Caco-2 (cell line): Measurements from ENCODE around the gene MEF2C. TPM values are rescaled to one million over a fixed set of nuclear protein-coding genes. Genes with fewer than 3 reads are reported as not detected.

ENCODE experiments used
- BruUV-seq: library from RNA; stranded (reverse); fragments of 400-500 nt; replicated peaks from 2 replicates; lab custom pipeline; 2021; lab: Mats Ljungman, UMichigan
- CTCF ChIA-PET: fragments of 300-600 bp; sonication (Branson Sonifier 250); formaldehyde crosslinking; loops from one replicate; lab custom pipeline; 2022; ENCODE audit warnings: antibody characterized with exemption; lab: Charles Lee
- POLR2A ChIA-PET: fragments of 300-600 bp; sonication (Branson Sonifier 250); formaldehyde crosslinking; loops from one replicate; lab custom pipeline; 2022; ENCODE audit warnings: antibody characterized with exemption; lab: Charles Lee
- DNase-seq, 2 experiments: peaks; one replicate each; pipeline versions ENCODE4 v3.0.0 to v3.0.0-alpha.2; 2020 to 2022
- H3K27me3 ChIP-seq: replicated peaks from 2 replicates; pipeline ENCODE4 v1.6.0; 2011; ENCODE audit warnings: low read length; ENCODE audit not compliant: control insufficient read depth, insufficient read depth
- H3K36me3 ChIP-seq: 2 replicates; pipeline ENCODE4 v1.5.1; 2011; ENCODE audit warnings: low read length; ENCODE audit not compliant: control insufficient read depth, insufficient read depth
- H3K4me1 ChIP-seq: fragments of 250-450 bp; sonication (Bioruptor Pico); 2 replicates; pipeline ENCODE4 v1.5.1; 2020; ENCODE audit warnings: mild to moderate bottlenecking
- H3K4me3 ChIP-seq: 2 replicates; pipeline ENCODE4 v1.5.1; 2011; ENCODE audit warnings: low read depth, mild to moderate bottlenecking, control low read depth, low read length
- H3K9me3 ChIP-seq: fragments of 250-450 bp; sonication (Bioruptor Pico); 2 replicates; pipeline ENCODE4 v1.5.1; 2020; ENCODE audit warnings: mild to moderate bottlenecking, moderate library complexity
- H3K27ac Mint-ChIP-seq: one replicate; pipeline ENCODE4 v1.8.0; 2022; ENCODE audit warnings: mixed read lengths; ENCODE audit not compliant: unreplicated experiment
- H3K27me3 Mint-ChIP-seq: one replicate; pipeline ENCODE4 v1.8.0; 2022; ENCODE audit warnings: mixed read lengths; ENCODE audit not compliant: insufficient read depth, unreplicated experiment
- H3K36me3 Mint-ChIP-seq: one replicate; pipeline ENCODE4 v1.8.0; 2022; ENCODE audit warnings: mild to moderate bottlenecking, mixed read lengths; ENCODE audit not compliant: insufficient read depth, unreplicated experiment
- H3K4me1 Mint-ChIP-seq: one replicate; pipeline ENCODE4 v1.8.0; 2022; ENCODE audit warnings: low read depth, mixed read lengths; ENCODE audit not compliant: unreplicated experiment
- H3K4me3 Mint-ChIP-seq: one replicate; pipeline ENCODE4 v1.8.0; 2022; ENCODE audit warnings: mild to moderate bottlenecking, moderate library complexity, mixed read lengths; ENCODE audit not compliant: unreplicated experiment
- H3K9me3 Mint-ChIP-seq: one replicate; pipeline ENCODE4 v1.8.0; 2022; ENCODE audit warnings: mixed read lengths; ENCODE audit not compliant: unreplicated experiment
- CTCF ChIP-seq, 2 experiments: fragments of 200-600 bp in 1 of 2; IDR thresholded peaks; 1 replicate in 1 of 2; 2 replicates in 1 of 2; pipeline versions ENCODE4 v1.5.1 to v1.8.0; 2011 to 2022; ENCODE audit warnings: antibody characterized with exemption in 1 of 2, control low read depth in 1 of 2, inconsistent platforms in 1 of 2, low read depth in 1 of 2, low read length in 1 of 2, mild to moderate bottlenecking in 1 of 2, moderate library complexity in 1 of 2; ENCODE audit not compliant: insufficient read depth in 1 of 2, severe bottlenecking in 1 of 2, unreplicated experiment in 1 of 2
- intact Hi-C: fragments of 100-400 bp; cut with micrococcal nuclease; formaldehyde crosslinking; loops from one replicate; pipeline ENCODE4 v1.10.0; 2022; ENCODE audit not compliant: unreplicated experiment
- total RNA-seq: library from RNA; stranded (reverse); gene quantifications from 2 replicates; pipeline ENCODE4 v1.2.3, GENCODE V29; 2022

The MEF2C gene
- total RNA-seq, 1 experiment from 2014 or later: 1.5 TPM

GRCh38 chr5:88867638-88868037, 15.3 kb downstream of the MEF2C start:
- no peak overlapping the region for H3K4me3 Mint-ChIP-seq
- H3K36me3 Mint-ChIP-seq: no peaks in the 10 kb centered on the region
- no peaks in the 10 kb centered on the region for H3K4me1 Mint-ChIP-seq
- no peaks in the 10 kb centered on the region for H3K9me3 ChIP-seq
- H3K9me3 Mint-ChIP-seq: no peaks in the 10 kb centered on the region
- BruUV-seq: no TSS peak
- DNase-seq: no peak
- peaks cover 6% of the 10 kb centered on the region; the same call in 1 of the 2 replicates for H3K4me1 ChIP-seq
- intact Hi-C loops: no loop called here
- no peak overlapping the region for H3K27ac Mint-ChIP-seq
- POLR2A ChIA-PET: no interaction called here
- no peaks in the 10 kb centered on the region for H3K27me3 ChIP-seq
- H3K27me3 Mint-ChIP-seq: no peaks in the 10 kb centered on the region
- no peaks in the 10 kb centered on the region for H3K36me3 ChIP-seq
- TF ChIP-seq CTCF (IDR thresholded peaks at IDR 0.05; ENCODE audit: insufficient read depth in 1 of 2, low read depth in 1 of 2, low read length in 1 of 2, severe bottlenecking in 1 of 2, unreplicated experiment in 1 of 2): no peak
- H3K4me3 ChIP-seq: no peak overlapping the region
- CTCF ChIA-PET: no interaction called here

GRCh38 chr5:88863523-88863922, 19.5 kb downstream of the MEF2C start:
- H3K4me1 ChIP-seq: peaks cover 7% of the 10 kb centered on the region
- Mint-ChIP-seq H3K4me1 (no peaks in the 10 kb centered on the region), H3K4me3 (no peak overlapping the region), H3K27me3 (no peaks in the 10 kb centered on the region), H3K9me3 (no peaks in the 10 kb centered on the region), H3K27ac (no peak overlapping the region), H3K36me3 (no peaks in the 10 kb centered on the region)
- DNase-seq: no peak
- BruUV-seq: no TSS peak
- intact Hi-C loops: no loop called here
- ChIA-PET CTCF (no interaction called here), POLR2A (no interaction called here)
- TF ChIP-seq CTCF (IDR thresholded peaks at IDR 0.05; ENCODE audit: insufficient read depth in 1 of 2, low read depth in 1 of 2, low read length in 1 of 2, severe bottlenecking in 1 of 2, unreplicated experiment in 1 of 2): no peak
- no peaks in the 10 kb centered on the region for H3K27me3 ChIP-seq
- H3K9me3 ChIP-seq: no peaks in the 10 kb centered on the region
- H3K4me3 ChIP-seq: no peak overlapping the region
- no peaks in the 10 kb centered on the region for H3K36me3 ChIP-seq

GRCh38 chr5:88862547-88863175, 20.3 kb downstream of the MEF2C start:
- no TSS peak for BruUV-seq
- Histone ChIP-seq H3K36me3 (no peaks in the 10 kb centered on the region), H3K4me3 (no peak overlapping the region), H3K27me3 (no peaks in the 10 kb centered on the region), H3K9me3 (no peaks in the 10 kb centered on the region), H3K4me1 (peaks cover 9% of the 10 kb centered on the region; the same call in 1 of the 2 replicates)
- H3K9me3 Mint-ChIP-seq: peaks cover 2% of the 10 kb centered on the region
- H3K4me1 Mint-ChIP-seq: no peaks in the 10 kb centered on the region
- ChIA-PET CTCF (no interaction called here), POLR2A (no interaction called here)
- H3K36me3 Mint-ChIP-seq: no peaks in the 10 kb centered on the region
- H3K4me3 Mint-ChIP-seq: no peak overlapping the region
- no peak overlapping the region for H3K27ac Mint-ChIP-seq
- DNase-seq: no peak
- intact Hi-C loops: no loop called here
- no peak for TF ChIP-seq CTCF (IDR thresholded peaks at IDR 0.05; ENCODE audit: insufficient read depth in 1 of 2, low read depth in 1 of 2, low read length in 1 of 2, severe bottlenecking in 1 of 2, unreplicated experiment in 1 of 2)
- H3K27me3 Mint-ChIP-seq: no peaks in the 10 kb centered on the region
